ENCODE measurements around the gene VWDE. TPM values are rescaled to one million over a fixed set of nuclear protein-coding genes. Genes with fewer than 3 reads are reported as not detected.

The VWDE gene
- total and polyA plus RNA-seq, 2 of the 13 experiments (the other 11 are each of a cell fraction or from before 2014, with no cell fraction given) = 0.12 to 0.27 TPM

DNA sequence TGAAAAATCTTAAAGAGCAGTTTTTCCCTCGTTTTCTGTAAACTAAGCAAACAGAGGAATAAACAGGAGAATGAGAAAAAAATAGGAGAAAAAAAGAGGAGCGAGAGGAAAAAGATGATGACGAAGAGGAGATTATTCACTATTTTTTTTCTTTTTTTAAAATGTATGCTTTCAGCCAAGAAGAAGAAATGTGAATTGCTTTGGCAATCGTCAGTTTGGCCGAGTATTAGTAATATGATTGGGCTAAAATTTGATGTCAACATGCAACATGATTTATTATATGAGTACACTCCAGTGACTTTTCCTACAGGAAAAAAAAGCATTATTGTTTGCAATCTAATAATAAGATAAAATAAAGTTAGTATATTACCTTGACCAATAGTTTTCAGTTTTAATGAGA lies 26.3 kb downstream of the VWDE start:
- H3K4me2 ChIP-seq (ENCODE audit: low read depth, low read length) = no peak overlapping the region
- no TSS peak for BruUV-seq (replicated peaks)
- no peaks in the 10 kb centered on the region for H4K20me1 ChIP-seq (ENCODE audit: insufficient read depth, low read length)
- in situ Hi-C loops (cut with HindIII; ENCODE audit: extremely low pct_ligation_motif_present, low pct_unique_long_range_greater_than_20kb) = no loop called here
- H3K27ac ChIP-seq (ENCODE audit: extremely low read length, insufficient read depth, low read length) = no peak overlapping the region
- 0 out of 2 replicates have a peak, but pooled peaks cover 8% of the 10 kb centered on the region for H3K4me1 ChIP-seq (ENCODE audit: insufficient read depth, low read length)
- no peak overlapping the region for H2AFZ ChIP-seq (ENCODE audit: low read length)
- ATAC-seq (no peak), FAIRE-seq (no peak), DNase-seq (ENCODE audit: low spot score) (no peak)
- no peaks in the 10 kb centered on the region for H3K9me3 ChIP-seq (ENCODE audit: low read length)
- ChIA-PET POLR2A (no interaction called here), CTCF (ENCODE audit: low intra/inter-chr PET ratio, low total read pairs) (no interaction called here)
- intact Hi-C loops (cut with micrococcal nuclease; ENCODE audit: unreplicated experiment) = no loop called here
- no peaks in the 10 kb centered on the region for H3K27me3 ChIP-seq (ENCODE audit: control insufficient read depth in 1 of 2, insufficient read depth in 2 of 2, low read length in 2 of 2)
- no peaks in the 10 kb centered on the region for H3K36me3 ChIP-seq (replicated peaks in 1 of 2; ENCODE audit: control insufficient read depth in 1 of 2, insufficient read depth in 2 of 2, low read length in 2 of 2)
- no peak overlapping the region for H3K9ac ChIP-seq (ENCODE audit: insufficient read depth, low read depth, low read length)
- no peaks in the 10 kb centered on the region for H3K79me2 ChIP-seq (ENCODE audit: insufficient read depth, low read length)
- WGBS (ENCODE audit: low lambda C conversion rate) = 18% methylated on average over 5 of the region's 5 CpGs
- no peak overlapping the region for H3K4me3 ChIP-seq (replicated peaks in 1 of 3; ENCODE audit: insufficient read depth in 1 of 3, low read depth in 2 of 3, low read length in 3 of 3)
- TF ChIP-seq SUZ12 (IDR thresholded peaks at IDR 0.05; ENCODE audit: low read depth, low read length) (no peak), AGO1 (IDR thresholded peaks at IDR 0.05; ENCODE audit: low read depth, low read length, poor library complexity, severe bottlenecking) (no peak), PHF21A (CRISPR knock-in tag; IDR thresholded peaks at IDR 0.05) (no peak), THAP11 (CRISPR knock-in tag; IDR thresholded peaks at IDR 0.05) (no peak), CHD4 (IDR thresholded peaks at IDR 0.05; ENCODE audit: borderline replicate concordance, low read length) (no peak), SSRP1 (CRISPR knock-in tag; IDR thresholded peaks at IDR 0.05) (no peak), NCOA5 (CRISPR knock-in tag; IDR thresholded peaks at IDR 0.05) (no peak), KDM4B (CRISPR knock-in tag; IDR thresholded peaks at IDR 0.05) (no peak)
- TF ChIP-seq, protein P1, sequence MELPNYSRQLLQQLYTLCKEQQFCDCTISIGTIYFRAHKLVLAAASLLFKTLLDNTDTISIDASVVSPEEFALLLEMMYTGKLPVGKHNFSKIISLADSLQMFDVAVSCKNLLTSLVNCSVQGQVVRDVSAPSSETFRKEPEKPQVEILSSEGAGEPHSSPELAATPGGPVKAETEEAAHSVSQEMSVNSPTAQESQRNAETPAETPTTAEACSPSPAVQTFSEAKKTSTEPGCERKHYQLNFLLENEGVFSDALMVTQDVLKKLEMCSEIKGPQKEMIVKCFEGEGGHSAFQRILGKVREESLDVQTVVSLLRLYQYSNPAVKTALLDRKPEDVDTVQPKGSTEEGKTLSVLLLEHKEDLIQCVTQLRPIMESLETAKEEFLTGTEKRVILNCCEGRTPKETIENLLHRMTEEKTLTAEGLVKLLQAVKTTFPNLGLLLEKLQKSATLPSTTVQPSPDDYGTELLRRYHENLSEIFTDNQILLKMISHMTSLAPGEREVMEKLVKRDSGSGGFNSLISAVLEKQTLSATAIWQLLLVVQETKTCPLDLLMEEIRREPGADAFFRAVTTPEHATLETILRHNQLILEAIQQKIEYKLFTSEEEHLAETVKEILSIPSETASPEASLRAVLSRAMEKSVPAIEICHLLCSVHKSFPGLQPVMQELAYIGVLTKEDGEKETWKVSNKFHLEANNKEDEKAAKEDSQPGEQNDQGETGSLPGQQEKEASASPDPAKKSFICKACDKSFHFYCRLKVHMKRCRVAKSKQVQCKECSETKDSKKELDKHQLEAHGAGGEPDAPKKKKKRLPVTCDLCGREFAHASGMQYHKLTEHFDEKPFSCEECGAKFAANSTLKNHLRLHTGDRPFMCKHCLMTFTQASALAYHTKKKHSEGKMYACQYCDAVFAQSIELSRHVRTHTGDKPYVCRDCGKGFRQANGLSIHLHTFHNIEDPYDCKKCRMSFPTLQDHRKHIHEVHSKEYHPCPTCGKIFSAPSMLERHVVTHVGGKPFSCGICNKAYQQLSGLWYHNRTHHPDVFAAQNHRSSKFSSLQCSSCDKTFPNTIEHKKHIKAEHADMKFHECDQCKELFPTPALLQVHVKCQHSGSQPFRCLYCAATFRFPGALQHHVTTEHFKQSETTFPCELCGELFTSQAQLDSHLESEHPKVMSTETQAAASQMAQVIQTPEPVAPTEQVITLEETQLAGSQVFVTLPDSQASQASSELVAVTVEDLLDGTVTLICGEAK (IDR thresholded peaks at IDR 0.05) = no peak
- TF ChIP-seq, protein P1 (CRISPR knock-in tag; IDR thresholded peaks at IDR 0.05) = no peak
- TF ChIP-seq, protein P2, sequence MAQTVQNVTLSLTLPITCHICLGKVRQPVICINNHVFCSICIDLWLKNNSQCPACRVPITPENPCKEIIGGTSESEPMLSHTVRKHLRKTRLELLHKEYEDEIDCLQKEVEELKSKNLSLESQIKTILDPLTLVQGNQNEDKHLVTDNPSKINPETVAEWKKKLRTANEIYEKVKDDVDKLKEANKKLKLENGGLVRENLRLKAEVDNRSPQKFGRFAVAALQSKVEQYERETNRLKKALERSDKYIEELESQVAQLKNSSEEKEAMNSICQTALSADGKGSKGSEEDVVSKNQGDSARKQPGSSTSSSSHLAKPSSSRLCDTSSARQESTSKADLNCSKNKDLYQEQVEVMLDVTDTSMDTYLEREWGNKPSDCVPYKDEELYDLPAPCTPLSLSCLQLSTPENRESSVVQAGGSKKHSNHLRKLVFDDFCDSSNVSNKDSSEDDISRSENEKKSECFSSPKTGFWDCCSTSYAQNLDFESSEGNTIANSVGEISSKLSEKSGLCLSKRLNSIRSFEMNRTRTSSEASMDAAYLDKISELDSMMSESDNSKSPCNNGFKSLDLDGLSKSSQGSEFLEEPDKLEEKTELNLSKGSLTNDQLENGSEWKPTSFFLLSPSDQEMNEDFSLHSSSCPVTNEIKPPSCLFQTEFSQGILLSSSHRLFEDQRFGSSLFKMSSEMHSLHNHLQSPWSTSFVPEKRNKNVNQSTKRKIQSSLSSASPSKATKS (CRISPR knock-in tag; IDR thresholded peaks at IDR 0.05) = no peak

All from HepG2 (cell line).